ENCODE data around the gene GKAP1.

GKAP1 gene

DNA sequence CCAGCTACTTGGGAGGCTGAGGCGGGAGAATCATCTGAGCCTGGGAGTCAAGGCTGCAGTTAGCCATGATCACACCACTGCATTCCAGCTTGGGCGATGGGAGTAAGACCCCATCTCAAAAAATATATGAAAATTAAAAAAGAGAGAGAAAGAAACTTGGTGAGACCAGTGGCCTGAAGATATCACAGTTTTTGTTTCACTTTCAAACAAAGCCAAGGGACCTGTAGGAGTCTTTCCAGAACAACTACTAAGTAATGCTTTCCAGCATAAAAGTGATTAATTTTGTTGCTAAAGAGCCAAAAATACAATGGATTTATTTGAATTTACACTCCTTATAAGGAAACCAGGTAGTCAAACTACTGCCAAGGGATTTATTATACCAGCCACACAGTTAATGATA is 23.5 kb downstream of the GKAP1 start:
- peak; percentile 4 for DNase-seq (ENCODE audit: low read depth)
- TF ChIP-seq CTCF (IDR thresholded peaks at IDR 0.05; ENCODE audit: insufficient read depth, low read depth, low read length, missing control alignments): no peak
- no peak overlapping the region for H3K4me3 ChIP-seq (ENCODE audit: low read depth, low read length)

DNA sequence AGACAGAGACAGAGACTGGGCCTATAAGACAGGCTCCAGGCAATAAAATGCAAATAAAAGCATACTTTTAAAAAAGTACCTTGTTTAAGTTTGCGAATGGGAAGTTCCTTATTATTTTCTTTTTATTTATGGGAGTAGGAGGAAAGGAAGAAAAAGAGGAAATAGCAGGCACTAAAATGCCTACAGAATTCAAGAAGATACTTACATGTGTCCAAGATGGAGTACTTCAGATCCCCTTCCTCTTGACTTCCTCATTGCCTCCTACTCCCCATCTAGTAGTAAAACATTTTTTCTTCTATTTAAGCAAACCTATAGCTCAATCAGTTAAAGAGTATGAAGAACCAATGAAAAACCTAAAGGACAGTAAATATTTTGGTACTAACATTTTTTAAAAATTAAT is 24.8 kb downstream of the GKAP1 start:
- TF ChIP-seq CTCF (IDR thresholded peaks at IDR 0.05; ENCODE audit: insufficient read depth, low read depth, low read length, missing control alignments): no peak
- H3K4me3 ChIP-seq (ENCODE audit: low read depth, low read length): no peak overlapping the region
- DNase-seq (ENCODE audit: low read depth): no peak

DNA sequence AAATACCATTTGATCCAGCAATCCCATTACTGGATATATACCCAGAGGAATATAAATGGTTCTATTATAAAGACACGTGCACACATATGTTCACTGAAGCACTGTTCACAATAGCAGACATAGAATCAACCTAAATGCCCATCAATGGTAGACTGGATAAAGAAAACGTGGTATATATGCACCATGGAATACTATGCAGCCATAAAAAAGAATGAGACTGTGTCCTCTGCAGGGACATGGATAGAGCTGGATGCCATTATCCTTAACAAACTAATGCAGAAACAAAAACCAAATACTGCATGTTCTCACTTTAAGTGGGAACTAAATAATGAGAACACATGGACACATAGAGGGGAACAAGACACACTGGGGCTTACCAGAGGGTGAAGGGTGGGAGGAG is 39.4 kb downstream of the GKAP1 start:
- no peak for TF ChIP-seq CTCF (IDR thresholded peaks at IDR 0.05; ENCODE audit: insufficient read depth, low read depth, low read length, missing control alignments)
- DNase-seq (ENCODE audit: low read depth): no peak
- no peak overlapping the region for H3K4me3 ChIP-seq (ENCODE audit: low read depth, low read length)

DNA sequence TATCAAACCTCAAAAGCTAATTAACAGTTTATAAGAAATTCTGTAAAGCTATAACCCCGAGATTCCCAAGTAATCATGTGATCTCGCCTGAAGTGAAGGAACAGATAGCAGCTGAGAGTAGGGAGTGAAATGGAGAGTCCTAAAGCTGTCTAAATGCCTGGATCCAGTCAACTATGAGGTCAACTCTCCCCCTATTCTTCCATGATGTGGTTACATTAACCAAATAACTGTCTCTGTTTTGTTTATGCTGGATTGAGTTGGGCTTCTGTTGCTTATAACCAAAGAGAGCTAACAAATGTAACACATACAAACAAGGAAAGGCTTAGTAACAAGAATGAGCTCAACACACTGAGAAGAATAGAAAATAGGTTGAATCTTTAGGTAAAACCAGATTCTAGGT is 41.6 kb downstream of the GKAP1 start:
- DNase-seq (ENCODE audit: low read depth): no peak
- no peak for TF ChIP-seq CTCF (IDR thresholded peaks at IDR 0.05; ENCODE audit: insufficient read depth, low read depth, low read length, missing control alignments)
- no peak overlapping the region for H3K4me3 ChIP-seq (ENCODE audit: low read depth, low read length)

DNA sequence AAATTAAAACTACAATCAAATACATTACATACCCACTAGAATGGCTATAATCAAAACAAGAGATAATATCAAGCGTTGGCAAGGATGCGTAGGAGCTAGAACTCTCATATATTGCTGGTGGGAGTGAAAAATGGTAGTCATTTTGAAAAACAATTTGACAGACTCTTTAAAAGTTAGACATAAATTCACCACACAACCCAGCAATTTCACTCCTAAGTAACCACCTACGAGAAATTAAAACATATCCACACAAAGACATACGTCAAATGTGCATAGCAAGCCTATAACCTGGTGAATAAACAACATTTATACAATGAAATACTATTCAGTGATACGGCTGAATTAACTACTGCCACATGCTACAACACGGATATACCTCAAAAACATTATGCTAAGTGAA is 44.7 kb downstream of the GKAP1 start:
- H3K4me3 ChIP-seq (ENCODE audit: low read depth, low read length): no peak overlapping the region
- no peak for TF ChIP-seq CTCF (IDR thresholded peaks at IDR 0.05; ENCODE audit: insufficient read depth, low read depth, low read length, missing control alignments)
- DNase-seq (ENCODE audit: low read depth): no peak

DNA sequence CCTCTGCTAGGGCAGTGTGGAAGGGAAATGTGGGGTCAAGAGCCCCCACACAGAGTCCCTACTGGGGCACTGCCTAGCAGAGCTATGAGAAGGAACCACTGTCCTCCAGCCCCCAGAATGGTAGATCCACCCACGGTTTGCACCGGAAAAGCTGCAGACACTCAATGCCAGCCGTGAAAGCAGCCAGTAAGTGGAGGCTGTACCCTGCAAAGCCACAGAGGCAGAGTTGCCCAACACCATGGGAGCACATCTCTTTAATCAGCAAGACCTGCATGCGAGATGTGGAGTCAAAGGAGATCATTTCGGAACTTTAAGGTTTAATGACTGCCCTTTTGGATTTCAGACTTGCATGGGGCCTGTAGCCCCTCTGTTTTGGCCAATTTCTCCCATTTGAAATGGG is 52.2 kb downstream of the GKAP1 start:
- TF ChIP-seq CTCF (IDR thresholded peaks at IDR 0.05; ENCODE audit: insufficient read depth, low read depth, low read length, missing control alignments): no peak
- DNase-seq (ENCODE audit: low read depth): no peak
- H3K4me3 ChIP-seq (ENCODE audit: low read depth, low read length): no peak overlapping the region

DNA sequence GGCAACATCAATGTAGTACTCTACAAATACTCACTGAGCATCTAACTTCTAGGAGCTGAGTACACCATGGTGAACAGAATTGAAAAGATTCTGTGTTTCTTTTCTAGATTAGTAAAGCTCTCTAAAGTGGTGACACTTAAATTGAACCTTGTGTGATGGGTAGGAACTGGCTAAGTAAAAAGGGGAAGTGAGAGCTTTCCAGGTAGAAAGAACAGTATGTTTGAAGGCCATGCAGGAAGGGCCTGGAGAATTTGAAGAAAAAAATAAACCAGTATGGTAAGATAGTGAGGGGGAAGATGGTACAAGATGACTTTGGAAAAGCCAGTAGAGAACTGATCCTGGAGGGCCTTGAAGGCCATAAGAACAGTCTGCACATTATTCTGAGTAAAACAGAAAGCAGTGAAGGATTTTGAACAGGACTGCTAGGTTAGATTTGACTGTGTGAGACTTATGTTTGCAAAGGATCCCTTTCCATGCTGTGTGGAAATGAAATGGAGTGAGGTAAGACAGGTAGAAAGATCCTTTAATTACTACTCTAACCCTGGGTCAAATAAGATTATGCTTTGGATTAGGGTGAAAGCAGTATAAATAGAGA is 63.1 kb downstream of the GKAP1 start:
- DNase-seq (ENCODE audit: low read depth): peak; percentile 23
- TF ChIP-seq CTCF (IDR thresholded peaks at IDR 0.05; ENCODE audit: insufficient read depth, low read depth, low read length, missing control alignments): no peak

More for the DNA sequence above, 63.1 kb downstream of the GKAP1 start:
- no peak overlapping the region for H3K4me3 ChIP-seq (ENCODE audit: low read depth, low read length)

Measured in GM12865 (cell line).